GM10248 (cell line): ENCODE data around the gene FREY1.

Experiments
- CTCF ChIA-PET: fragments of 300-600 bp; sonication (Branson Sonifier 250); formaldehyde crosslinking; extraction: SDS; loops from one replicate; lab custom pipeline; 2021; ENCODE audit warnings: antibody characterized with exemption; lab: Yijun Ruan, JAX
- POLR2A ChIA-PET: fragments of 350-650 bp; sonication (Branson Sonifier 250); formaldehyde crosslinking; extraction: SDS; loops from one replicate; lab custom pipeline; 2020; ENCODE audit warnings: antibody characterized with exemption; lab: Yijun Ruan, JAX
- DNase-seq: peaks from one replicate; pipeline ENCODE4 v3.0.0; 2012; ENCODE audit errors: extremely low spot score
- CTCF ChIP-seq: IDR thresholded peaks from 2 replicates; pipeline ENCODE4 v1.5.1; 2012; ENCODE audit warnings: mild to moderate bottlenecking, low read depth; ENCODE audit errors: extremely low read depth, missing control alignments, control extremely low read depth

The FREY1 gene

GRCh38 chr11:45920531-45921477, 13.7 kb upstream of the FREY1 start:
- no peak for DNase-seq
- POLR2A ChIA-PET: no interaction called here
- CTCF ChIA-PET: interaction anchor here (1.6 kb wide), 2 partner anchors 9 to 44 kb away, joined by 5 to 6 read pairs; no protein-coding TSS in a partner anchor
- TF ChIP-seq CTCF: no peak

GRCh38 chr11:45919806-45920530, 12.9 kb upstream of the FREY1 start:
- no peak for TF ChIP-seq CTCF
- POLR2A ChIA-PET: no interaction called here
- no peak for DNase-seq
- CTCF ChIA-PET: interaction anchor here (1.6 kb wide), 1 partner anchor 45 kb away, joined by 5 read pairs; no protein-coding TSS in a partner anchor

- no peak for DNase-seq
- ChIA-PET CTCF (interaction anchor here (2.6 kb wide), 1 partner anchor 199 kb away, joined by 5 read pairs; no protein-coding TSS in a partner anchor), POLR2A (no interaction called here)
- TF ChIP-seq CTCF: no peak
These were observed 12.0 kb upstream of the FREY1 start for GRCh38 chr11:45918962-45919675.

GRCh38 chr11:45918331-45918941, 11.4 kb upstream of the FREY1 start:
- ChIA-PET POLR2A (interaction anchor here (1.0 kb wide), 1 partner anchor 9 kb away, joined by 3 read pairs; no protein-coding TSS in a partner anchor), CTCF (interaction anchor here (0.9 to 2.6 kb wide), 3 partner anchors 27 to 199 kb away, joined by 3 to 5 read pairs (median 3); no protein-coding TSS in a partner anchor)
- peak; percentile 86 for DNase-seq
- no peak for TF ChIP-seq CTCF

GRCh38 chr11:45917623-45918330, 10.7 kb upstream of the FREY1 start, which contains the start of gene PEX16:
Gene PEX16, minus strand, starts transcription at chr11:45917877. Its CDS starts 66 bp downstream, at chr11:45917811.
- peak; percentile 98 for DNase-seq
- TF ChIP-seq CTCF: no peak
- ChIA-PET POLR2A (interaction anchor here (1.0 kb wide), 1 partner anchor 8 kb away, joined by 3 read pairs; no protein-coding TSS in a partner anchor), CTCF (interaction anchor here (0.9 to 2.6 kb wide), 4 partner anchors 28 to 200 kb away, joined by 3 to 5 read pairs (median 3); no protein-coding TSS in a partner anchor)
